ENCODE measurements around the gene GSAP.
"Not testable (repeated sequence)": the region's sequence is repeated elsewhere in the genome, so short reads cannot be mapped to it uniquely, and the experiment has no call there.

DNA sequence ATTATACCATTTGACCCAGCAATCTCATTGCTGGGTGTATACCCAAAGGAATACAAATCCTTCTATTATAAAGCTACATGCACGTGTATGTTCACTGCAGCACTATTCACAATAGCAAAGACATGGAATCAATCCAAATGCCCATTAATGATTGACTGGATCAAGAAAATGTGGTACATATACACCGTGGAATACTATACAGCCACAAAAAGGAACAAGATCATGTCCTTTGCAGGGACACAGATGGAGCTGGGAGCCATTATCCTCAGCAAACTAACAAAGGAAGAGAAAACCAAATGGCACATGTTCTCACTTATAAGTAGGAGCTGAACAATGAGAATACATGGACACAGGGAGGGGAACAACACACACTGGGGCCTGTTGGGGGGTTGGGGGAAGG is 82.1 kb downstream of the GSAP start:
- TF ChIP-seq, protein P1, sequence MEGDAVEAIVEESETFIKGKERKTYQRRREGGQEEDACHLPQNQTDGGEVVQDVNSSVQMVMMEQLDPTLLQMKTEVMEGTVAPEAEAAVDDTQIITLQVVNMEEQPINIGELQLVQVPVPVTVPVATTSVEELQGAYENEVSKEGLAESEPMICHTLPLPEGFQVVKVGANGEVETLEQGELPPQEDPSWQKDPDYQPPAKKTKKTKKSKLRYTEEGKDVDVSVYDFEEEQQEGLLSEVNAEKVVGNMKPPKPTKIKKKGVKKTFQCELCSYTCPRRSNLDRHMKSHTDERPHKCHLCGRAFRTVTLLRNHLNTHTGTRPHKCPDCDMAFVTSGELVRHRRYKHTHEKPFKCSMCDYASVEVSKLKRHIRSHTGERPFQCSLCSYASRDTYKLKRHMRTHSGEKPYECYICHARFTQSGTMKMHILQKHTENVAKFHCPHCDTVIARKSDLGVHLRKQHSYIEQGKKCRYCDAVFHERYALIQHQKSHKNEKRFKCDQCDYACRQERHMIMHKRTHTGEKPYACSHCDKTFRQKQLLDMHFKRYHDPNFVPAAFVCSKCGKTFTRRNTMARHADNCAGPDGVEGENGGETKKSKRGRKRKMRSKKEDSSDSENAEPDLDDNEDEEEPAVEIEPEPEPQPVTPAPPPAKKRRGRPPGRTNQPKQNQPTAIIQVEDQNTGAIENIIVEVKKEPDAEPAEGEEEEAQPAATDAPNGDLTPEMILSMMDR (IDR thresholded peaks at IDR 0.05): not testable (repeated sequence)
- not testable (repeated sequence) for TF ChIP-seq POLR2A (IDR thresholded peaks at IDR 0.05)

Data from thyroid gland (tissue), 4 donors.